A549 (cell line): ENCODE data around the gene IVD. TPM values are rescaled to one million over a fixed set of nuclear protein-coding genes. Genes with fewer than 3 reads are reported as not detected.

Experiments
- ATAC-seq, 2 experiments: fragments of 200-7000 bp in 1 of 2; fragments of >200 bp in 1 of 2; cut with Nextera tagmentation in 1 of 2; cut with Tn5 transposase in 1 of 2; 3 replicates each; pipeline versions ENCODE4 v1.8.0 to v1.9.1; 2018 to 2020; ENCODE audit warnings: mild to moderate bottlenecking in 1 of 2, moderate library complexity in 1 of 2
- CTCF ChIA-PET: fragments of 300-600 bp; sonication (Branson Sonifier 250); formaldehyde crosslinking; extraction: SDS; loops from one replicate; lab custom pipeline; 2021; ENCODE audit warnings: antibody characterized with exemption, inconsistent platforms; lab: Yijun Ruan, JAX
- POLR2A ChIA-PET: fragments of 350-600 bp; formaldehyde crosslinking; extraction: SDS; loops from one replicate; lab custom pipeline; 2021; ENCODE audit warnings: antibody characterized with exemption, inconsistent platforms; lab: Yijun Ruan, JAX
- DNase-seq, 2 experiments: peaks; one replicate each; pipeline versions ENCODE4 v3.0.0 to v3.0.0-alpha.2; 2011 to 2016; ENCODE audit warnings: low read depth in 1 of 2, low spot score in 1 of 2
- FAIRE-seq: peaks from 2 replicates; lab custom pipeline; 2011; peaks lifted over from hg19 to GRCh38; lab: Jason Lieb, UNC
- H3K27ac ChIP-seq, 2 experiments: fragments of >200 bp; sonication (Bioruptor Twin); formaldehyde crosslinking; 3 replicates each; pipeline ENCODE4 v1.5.1; 2016 to 2017
- H3K4me1 ChIP-seq: fragments of >200 bp; sonication (Bioruptor Twin); formaldehyde crosslinking; 3 replicates; pipeline ENCODE4 v1.6.1; 2016
- H3K4me2 ChIP-seq: fragments of >200 bp; sonication (Bioruptor Twin); formaldehyde crosslinking; 3 replicates; pipeline ENCODE4 v1.6.1; 2016
- H3K4me3 ChIP-seq: fragments of >200 bp; sonication (Bioruptor Twin); formaldehyde crosslinking; 3 replicates; pipeline ENCODE4 v1.5.1; 2016
- H3K9me3 ChIP-seq: fragments of >200 bp; sonication (Bioruptor Twin); formaldehyde crosslinking; 3 replicates; pipeline ENCODE4 v1.6.1; 2016
- BCL3 ChIP-seq: fragments of >200 bp; sonication (Bioruptor Twin); formaldehyde crosslinking; IDR thresholded peaks from 3 replicates; pipeline ENCODE4 v1.6.1; 2016
- CBX8 ChIP-seq: fragments of 200-600 bp; sonication (generic); IDR thresholded peaks from 2 replicates; pipeline ENCODE4 v1.6.1; 2016
- CHD4 ChIP-seq: fragments of 200-600 bp; sonication (generic); IDR thresholded peaks from 2 replicates; pipeline ENCODE4 v1.6.1; 2016; ENCODE audit warnings: antibody characterized with exemption, mild to moderate bottlenecking, borderline replicate concordance
- EHF ChIP-seq: fragments of 250-450 bp; sonication (Bioruptor Pico); IDR thresholded peaks from 2 replicates; pipeline ENCODE4 v1.5.0; 2020; ENCODE audit warnings: mild to moderate bottlenecking
- ELK1 ChIP-seq: fragments of 150-350 bp; IDR thresholded peaks from 2 replicates; pipeline ENCODE4 v1.6.1; 2014; ENCODE audit warnings: low read depth, mild to moderate bottlenecking, low read length
- ESRRA ChIP-seq: fragments of 150-350 bp; IDR thresholded peaks from 2 replicates; pipeline ENCODE4 v1.6.1; 2014; ENCODE audit warnings: mild to moderate bottlenecking, low read length, borderline replicate concordance
- HES2 ChIP-seq: fragments of >200 bp; sonication (Bioruptor Twin); formaldehyde crosslinking; IDR thresholded peaks from 2 replicates; pipeline ENCODE4 v1.6.1; 2016
- HOXA7 ChIP-seq: fragments of 250-450 bp; sonication (Bioruptor Pico); IDR thresholded peaks from 2 replicates; pipeline ENCODE4 v1.5.0; 2020; ENCODE audit warnings: mild to moderate bottlenecking, moderate library complexity
- JUN ChIP-seq, 2 experiments: fragments of >200 bp; sonication (Bioruptor Twin); formaldehyde crosslinking; IDR thresholded peaks; 2 replicates in 1 of 2; 3 replicates in 1 of 2; pipeline ENCODE4 v1.6.1; 2016 to 2017
- MAFK ChIP-seq: fragments of 450-650 bp; IDR thresholded peaks from 2 replicates; pipeline ENCODE4 v1.6.1; 2014; ENCODE audit not compliant: partially characterized antibody
- MYC ChIP-seq: IDR thresholded peaks from 2 replicates; pipeline ENCODE4 v1.6.1; 2012; ENCODE audit warnings: mild to moderate bottlenecking, inconsistent platforms, low read length, improper control_type of control experiment, borderline replicate concordance
- POLR2A ChIP-seq: IDR thresholded peaks from 2 replicates; pipeline ENCODE4 v1.6.1; 2012; ENCODE audit warnings: mild to moderate bottlenecking, low read length
- RARB ChIP-seq: fragments of 250-450 bp; sonication (Bioruptor Pico); IDR thresholded peaks from 2 replicates; pipeline ENCODE4 v1.8.0; 2021; ENCODE audit warnings: mild to moderate bottlenecking, moderate library complexity
- RFX5 ChIP-seq: fragments of 450-650 bp; IDR thresholded peaks from 2 replicates; pipeline ENCODE4 v1.7.1; 2014; ENCODE audit warnings: antibody characterized with exemption, mild to moderate bottlenecking, moderate library complexity
- ZC3H11A ChIP-seq: fragments of 450-650 bp; IDR thresholded peaks from 2 replicates; pipeline ENCODE4 v1.6.1; 2014; ENCODE audit warnings: antibody characterized with exemption, mild to moderate bottlenecking
- ZNF302 ChIP-seq: fragments of 250-450 bp; sonication (Bioruptor Pico); IDR thresholded peaks from 2 replicates; pipeline ENCODE4 v1.9.0; 2021; ENCODE audit warnings: inconsistent platforms, mild to moderate bottlenecking, moderate library complexity
- WGBS: methylation state at CpG from one replicate; pipeline ENCODE4 v1.1.6; 2017; ENCODE audit errors: missing lambda C conversion rate; 5-methylcytosine and 5-hydroxymethylcytosine counted together
- polyA plus RNA-seq, 4 experiments: library from polyadenylated mRNA; depleted of rRNA in 3 of 4; stranded (reverse); fragments of >200 nt; fragmentation: RNase III in 1 of 4; extraction: RNeasy Plus Mini Kit Qiagen cat#74134 plus additional on column Dnase treatment in 1 of 4; gene quantifications; 2 replicates in 3 of 4; 3 replicates in 1 of 4; pipeline ENCODE4 v1.2.3, GENCODE V29; 2011 to 2017
- TF ChIP-seq, protein P1 (sequence below): IDR thresholded peaks from 2 replicates; pipeline ENCODE4 v1.6.1; 2012
- TF ChIP-seq, protein P2 (sequence below): IDR thresholded peaks from 2 replicates; pipeline ENCODE4 v1.6.1; 2012; ENCODE audit warnings: low read depth, borderline replicate concordance
- TF ChIP-seq, protein P3 (sequence below): fragments of 250-450 bp; sonication (Bioruptor Pico); IDR thresholded peaks from 2 replicates; pipeline ENCODE4 v1.5.0; 2020; ENCODE audit warnings: low read depth, mild to moderate bottlenecking, moderate library complexity
- TF ChIP-seq, protein P4 (sequence below): fragments of >200 bp; sonication (Bioruptor Twin); formaldehyde crosslinking; IDR thresholded peaks from 3 replicates; pipeline ENCODE4 v1.5.1; 2016

Gene IVD
- polyA plus RNA-seq, 2 of the 4 experiments (the other 2 are of a cell fraction), result 10.2 to 12.4 TPM

DNA sequence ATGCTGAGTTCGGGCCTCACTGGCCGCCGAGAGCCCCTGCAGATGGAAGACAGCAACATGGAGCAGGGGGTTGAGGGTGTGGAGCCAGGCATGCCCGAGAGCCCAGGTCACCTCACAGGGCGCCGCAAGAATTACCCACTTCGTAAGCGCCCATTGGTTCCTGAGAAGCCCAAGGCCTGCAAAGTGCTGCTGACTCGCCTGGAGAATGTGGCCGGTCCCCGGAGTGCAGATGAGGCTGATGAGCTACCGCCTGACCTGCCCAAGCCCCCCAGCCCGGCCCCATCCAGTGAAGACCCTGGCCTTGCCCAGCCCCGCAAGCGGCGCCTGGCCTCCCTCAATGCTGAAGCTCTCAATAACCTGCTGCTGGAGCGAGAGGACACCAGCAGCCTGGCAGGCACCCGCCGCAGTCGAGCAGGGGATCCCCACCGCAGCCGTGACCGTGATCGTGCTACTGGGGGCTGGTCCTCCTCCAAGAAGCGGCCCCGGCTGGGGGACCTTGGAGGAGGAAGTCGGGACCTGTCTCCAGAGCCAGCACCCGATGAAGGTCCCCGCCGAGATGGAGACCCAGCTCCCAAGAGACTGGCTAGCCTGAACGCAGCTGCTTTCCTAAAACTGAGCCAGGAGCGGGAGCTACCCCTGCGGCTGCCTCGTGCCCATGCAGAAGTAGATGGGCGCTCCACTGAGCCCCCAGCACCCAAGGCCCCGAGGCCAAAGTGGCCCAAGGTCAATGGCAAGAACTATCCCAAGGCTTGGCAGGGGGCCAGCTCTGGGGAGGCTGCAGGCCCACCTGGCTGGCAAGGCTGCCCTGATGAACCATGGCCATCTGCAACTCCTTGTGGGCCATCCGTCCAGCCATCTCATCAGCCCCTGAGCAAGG lies 53.1 kb downstream of the IVD start:
- no peak for FAIRE-seq
- CTCF ChIA-PET, result interaction anchor here (1.4 to 3.6 kb wide), 3 partner anchors 8 to 48 kb away, joined by 3 to 12 read pairs (median 3); no protein-coding TSS in a partner anchor
- 83% methylated on average over 4 of the region's 37 CpGs for WGBS

GRCh38 chr15:40459391-40460015 lies 53.9 kb downstream of the IVD start:
- Histone ChIP-seq H3K4me2 (no peak overlapping the region), H3K9me3 (no peaks in the 10 kb centered on the region), H3K4me1 (peaks cover 22% of the 10 kb centered on the region), H3K27ac (no peak overlapping the region), H3K4me3 (no peak overlapping the region)
- CTCF ChIA-PET, result interaction anchor here (3.6 kb wide), 1 partner anchor 47 kb away, joined by 12 read pairs; no protein-coding TSS in a partner anchor
- POLR2A ChIA-PET, result interaction anchor here (1.2 kb wide), 1 partner anchor 10 kb away, joined by 3 read pairs; no protein-coding TSS in a partner anchor
- DNase-seq (no peak), ATAC-seq (no peak), FAIRE-seq (no peak)
- 100% methylated on average over 5 of the region's 19 CpGs for WGBS
- TF ChIP-seq CBX8 (no peak), ESRRA (no peak), ELK1 (no peak), MAFK (no peak), HOXA7 (CRISPR knock-in tag) (no peak)
- TF ChIP-seq, protein P1, sequence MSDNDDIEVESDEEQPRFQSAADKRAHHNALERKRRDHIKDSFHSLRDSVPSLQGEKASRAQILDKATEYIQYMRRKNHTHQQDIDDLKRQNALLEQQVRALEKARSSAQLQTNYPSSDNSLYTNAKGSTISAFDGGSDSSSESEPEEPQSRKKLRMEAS, result no peak
- TF ChIP-seq, protein P2, sequence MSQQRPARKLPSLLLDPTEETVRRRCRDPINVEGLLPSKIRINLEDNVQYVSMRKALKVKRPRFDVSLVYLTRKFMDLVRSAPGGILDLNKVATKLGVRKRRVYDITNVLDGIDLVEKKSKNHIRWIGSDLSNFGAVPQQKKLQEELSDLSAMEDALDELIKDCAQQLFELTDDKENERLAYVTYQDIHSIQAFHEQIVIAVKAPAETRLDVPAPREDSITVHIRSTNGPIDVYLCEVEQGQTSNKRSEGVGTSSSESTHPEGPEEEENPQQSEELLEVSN, result no peak
- TF ChIP-seq, protein P3, sequence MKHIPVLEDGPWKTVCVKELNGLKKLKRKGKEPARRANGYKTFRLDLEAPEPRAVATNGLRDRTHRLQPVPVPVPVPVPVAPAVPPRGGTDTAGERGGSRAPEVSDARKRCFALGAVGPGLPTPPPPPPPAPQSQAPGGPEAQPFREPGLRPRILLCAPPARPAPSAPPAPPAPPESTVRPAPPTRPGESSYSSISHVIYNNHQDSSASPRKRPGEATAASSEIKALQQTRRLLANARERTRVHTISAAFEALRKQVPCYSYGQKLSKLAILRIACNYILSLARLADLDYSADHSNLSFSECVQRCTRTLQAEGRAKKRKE, result no peak

More for the DNA sequence above, 53.1 kb downstream of the IVD start:
- POLR2A ChIA-PET, result no interaction called here
- Histone ChIP-seq H3K27ac (no peak overlapping the region), H3K4me2 (no peak overlapping the region), H3K4me3 (no peak overlapping the region), H3K4me1 (peaks cover 30% of the 10 kb centered on the region), H3K9me3 (no peaks in the 10 kb centered on the region)
- ATAC-seq (no peak), DNase-seq (no peak)
- TF ChIP-seq RARB (CRISPR knock-in tag) (no peak), ZC3H11A (no peak), RFX5 (no peak), JUN (IDR thresholded peaks at IDR 0.05) (no peak), EHF (no peak), POLR2A (no peak), CHD4 (no peak), HES2 (no peak), MAFK (no peak), BCL3 (no peak), MYC (no peak), ELK1 (no peak), ZNF302 (CRISPR knock-in tag) (no peak)
- TF ChIP-seq, protein P1, result no peak
- TF ChIP-seq, protein P4, sequence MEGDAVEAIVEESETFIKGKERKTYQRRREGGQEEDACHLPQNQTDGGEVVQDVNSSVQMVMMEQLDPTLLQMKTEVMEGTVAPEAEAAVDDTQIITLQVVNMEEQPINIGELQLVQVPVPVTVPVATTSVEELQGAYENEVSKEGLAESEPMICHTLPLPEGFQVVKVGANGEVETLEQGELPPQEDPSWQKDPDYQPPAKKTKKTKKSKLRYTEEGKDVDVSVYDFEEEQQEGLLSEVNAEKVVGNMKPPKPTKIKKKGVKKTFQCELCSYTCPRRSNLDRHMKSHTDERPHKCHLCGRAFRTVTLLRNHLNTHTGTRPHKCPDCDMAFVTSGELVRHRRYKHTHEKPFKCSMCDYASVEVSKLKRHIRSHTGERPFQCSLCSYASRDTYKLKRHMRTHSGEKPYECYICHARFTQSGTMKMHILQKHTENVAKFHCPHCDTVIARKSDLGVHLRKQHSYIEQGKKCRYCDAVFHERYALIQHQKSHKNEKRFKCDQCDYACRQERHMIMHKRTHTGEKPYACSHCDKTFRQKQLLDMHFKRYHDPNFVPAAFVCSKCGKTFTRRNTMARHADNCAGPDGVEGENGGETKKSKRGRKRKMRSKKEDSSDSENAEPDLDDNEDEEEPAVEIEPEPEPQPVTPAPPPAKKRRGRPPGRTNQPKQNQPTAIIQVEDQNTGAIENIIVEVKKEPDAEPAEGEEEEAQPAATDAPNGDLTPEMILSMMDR, result no peak
- TF ChIP-seq, protein P2, result no peak
